ENCODE data around the gene OR8B8.

DNA sequence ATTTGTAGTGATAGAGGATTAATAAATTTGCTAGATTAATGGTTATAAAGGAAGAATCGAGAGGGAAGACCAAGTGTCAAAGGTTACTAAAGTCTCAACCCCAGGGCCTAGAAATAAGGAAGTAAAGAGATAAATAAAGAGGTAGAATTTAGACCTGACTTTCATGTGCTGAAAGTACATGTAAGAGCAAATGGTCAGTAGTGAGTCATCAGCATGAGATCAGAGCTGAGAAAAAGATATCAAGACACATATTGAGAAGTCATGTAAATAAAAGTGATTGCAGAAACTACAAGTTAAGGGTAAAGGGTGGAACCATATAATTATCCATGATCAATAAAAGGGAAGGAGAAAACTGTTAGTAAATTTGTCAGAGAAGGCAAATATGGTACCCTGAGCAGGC lies 1.4 kb upstream of the OR8B8 start:
- TF ChIP-seq CTCF (IDR thresholded peaks at IDR 0.05) = no peak
- TF ChIP-seq POLR2A (IDR thresholded peaks at IDR 0.05) = no peak

All from esophagus squamous epithelium (tissue), 4 donors.